LHCN-M2 (cell line): ENCODE data around the gene GPR84. TPM values are rescaled to one million over a fixed set of nuclear protein-coding genes. Genes with fewer than 3 reads are reported as not detected.

Source experiments
- DNase-seq: peaks from one replicate; pipeline ENCODE4 v3.0.0-alpha.2; 2012; ENCODE audit warnings: low read depth
- total RNA-seq: library from RNA; depleted of rRNA; stranded (reverse); fragments of >200 nt; gene quantifications from 2 replicates; pipeline ENCODE4 v1.2.3, GENCODE V29; 2014

Gene GPR84
- total RNA-seq, 1 experiment from 2014 or later = not detected

- no peak for DNase-seq
Measured at GRCh38 chr12:54392485-54393206, 28.4 kb upstream of the GPR84 start.

GRCh38 chr12:54390668-54391551 is 26.6 kb upstream of the GPR84 start:
- no peak for DNase-seq

- no peak for DNase-seq
Measured at GRCh38 chr12:54390176-54390667, 25.9 kb upstream of the GPR84 start.

- no peak for DNase-seq
Measured at GRCh38 chr12:54389607-54390175, 25.4 kb upstream of the GPR84 start.

GRCh38 chr12:54389134-54389508 is 24.8 kb upstream of the GPR84 start:
- no peak for DNase-seq

GRCh38 chr12:54388237-54389133 is 24.2 kb upstream of the GPR84 start:
- DNase-seq = no peak

- no peak for DNase-seq
Measured at GRCh38 chr12:54387114-54387467, 22.8 kb upstream of the GPR84 start.

GRCh38 chr12:54386403-54387113 is 22.3 kb upstream of the GPR84 start:
- DNase-seq = no peak

- no peak for DNase-seq
Measured at GRCh38 chr12:54385251-54385914, 21.1 kb upstream of the GPR84 start.

GRCh38 chr12:54384591-54385041 is 20.3 kb upstream of the GPR84 start, which contains the start of gene ZNF385A:
TSS of gene ZNF385A (minus strand) at chr12:54384733. CDS start at chr12:54384514, 219 bp downstream.
- no peak for DNase-seq

GRCh38 chr12:54383041-54383609 is 18.8 kb upstream of the GPR84 start:
- peak; percentile 99 for DNase-seq

GRCh38 chr12:54381136-54381535 is 16.9 kb upstream of the GPR84 start:
- no peak for DNase-seq

GRCh38 chr12:54379398-54380201 is 15.3 kb upstream of the GPR84 start:
- peak; percentile 80 for DNase-seq

GRCh38 chr12:54378796-54379397 is 14.6 kb upstream of the GPR84 start:
- no peak for DNase-seq

GRCh38 chr12:54377797-54378515 is 13.7 kb upstream of the GPR84 start:
- no peak for DNase-seq

- DNase-seq = no peak
Measured at GRCh38 chr12:54377007-54377406, 12.7 kb upstream of the GPR84 start.

GRCh38 chr12:54376596-54376995 is 12.3 kb upstream of the GPR84 start:
- no peak for DNase-seq

- no peak for DNase-seq
Measured at GRCh38 chr12:54375259-54375579, 10.9 kb upstream of the GPR84 start.
